Measurements from ENCODE around the gene CARD14.

Gene CARD14

DNA sequence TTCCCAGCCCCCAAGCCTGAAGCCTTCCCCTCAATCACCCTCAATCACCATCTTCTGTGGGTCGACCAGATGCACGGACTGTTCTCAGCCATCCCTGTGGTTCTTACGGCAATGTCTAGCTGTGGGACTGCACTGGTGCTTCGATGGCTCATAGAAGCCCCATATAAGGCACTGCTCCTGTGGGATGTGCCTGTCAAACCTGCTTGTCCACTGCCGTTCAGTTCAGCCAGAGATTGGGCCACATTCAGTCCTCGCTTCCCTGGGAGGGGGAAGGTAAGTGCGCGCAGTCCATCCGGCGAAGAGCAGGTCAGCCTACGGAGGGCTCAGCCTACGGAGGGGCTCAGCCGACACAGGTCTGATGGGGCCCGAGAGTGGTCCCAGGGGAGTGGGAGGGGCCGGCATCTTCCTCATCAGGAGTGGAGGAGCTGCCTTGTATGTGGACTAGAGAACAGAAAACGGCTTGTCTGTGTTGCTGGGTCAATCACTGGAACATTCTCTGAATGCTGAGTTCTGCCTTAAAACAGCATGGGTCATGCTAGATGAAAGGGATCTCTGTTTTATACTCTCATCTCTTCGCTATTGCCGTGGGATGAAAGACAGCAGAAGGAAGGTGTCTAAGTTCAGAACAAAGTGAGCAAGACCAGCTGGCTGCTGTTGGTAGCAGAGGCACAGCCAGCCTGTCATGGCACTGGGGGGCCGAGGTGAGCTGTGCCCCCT is at the start of gene CARD14:
Gene CARD14, plus strand, starts transcription at position 247 of the 717 bp plus-strand sequence. CDS start 11,409 bp downstream, outside the sequence.
- no peak for DNase-seq (ENCODE audit: low read depth)

DNA sequence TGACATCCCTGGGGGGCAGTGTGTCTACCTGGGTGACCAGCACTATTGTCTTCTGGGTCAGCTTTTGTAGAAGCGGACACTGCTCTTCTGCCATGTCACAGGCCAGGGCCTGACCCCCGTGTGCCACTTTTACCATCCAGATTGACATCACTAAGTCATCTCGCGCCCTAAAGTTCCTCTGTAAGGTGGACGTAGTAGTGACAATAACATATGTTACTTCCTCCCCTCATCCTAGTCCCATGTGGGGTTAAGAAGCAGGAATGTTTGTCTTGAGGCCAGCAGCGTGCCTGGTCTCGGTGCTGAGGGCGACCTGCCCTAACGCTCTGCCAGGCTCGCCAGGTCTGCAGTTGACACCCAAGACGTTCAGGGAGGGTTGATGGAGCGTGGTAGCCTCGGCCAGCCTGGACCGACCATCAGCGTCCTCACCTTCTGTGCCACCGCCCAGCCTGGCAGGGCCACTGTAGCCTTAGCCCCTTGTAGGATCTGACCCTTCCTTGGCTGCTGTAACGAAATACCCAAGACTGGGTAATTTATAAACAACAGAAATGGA is 47.7 kb upstream of the CARD14 start:
- DNase-seq (ENCODE audit: low read depth), result no peak

DNA sequence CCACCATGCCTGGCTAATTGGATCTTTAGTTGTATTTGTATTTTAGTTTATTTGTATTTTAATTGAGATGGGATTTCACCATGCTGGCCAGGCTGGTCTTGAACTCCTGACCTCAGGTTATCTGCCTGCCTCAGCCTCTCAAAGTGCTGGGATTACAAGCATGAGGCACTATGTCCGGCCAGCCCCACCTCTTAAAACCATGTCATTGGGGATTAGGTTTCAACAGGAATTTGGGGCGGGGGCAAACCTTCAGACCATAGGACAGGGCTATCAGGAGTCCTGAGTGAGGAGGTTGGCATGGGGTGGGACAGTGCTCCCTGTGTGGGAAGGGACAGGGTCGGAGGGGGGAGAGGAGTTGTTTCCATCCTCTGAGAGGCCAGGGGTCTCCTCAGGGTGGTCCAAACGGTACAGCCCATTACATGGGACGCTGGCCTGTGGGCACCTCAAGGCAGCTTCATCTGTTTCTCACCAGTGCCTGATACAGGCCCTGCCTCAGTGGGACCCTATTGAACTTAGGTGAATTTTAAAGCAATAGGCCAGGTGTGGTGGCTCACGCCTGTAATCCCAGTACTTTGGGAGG is 46.8 kb upstream of the CARD14 start:
- no peak for DNase-seq (ENCODE audit: low read depth)

DNA sequence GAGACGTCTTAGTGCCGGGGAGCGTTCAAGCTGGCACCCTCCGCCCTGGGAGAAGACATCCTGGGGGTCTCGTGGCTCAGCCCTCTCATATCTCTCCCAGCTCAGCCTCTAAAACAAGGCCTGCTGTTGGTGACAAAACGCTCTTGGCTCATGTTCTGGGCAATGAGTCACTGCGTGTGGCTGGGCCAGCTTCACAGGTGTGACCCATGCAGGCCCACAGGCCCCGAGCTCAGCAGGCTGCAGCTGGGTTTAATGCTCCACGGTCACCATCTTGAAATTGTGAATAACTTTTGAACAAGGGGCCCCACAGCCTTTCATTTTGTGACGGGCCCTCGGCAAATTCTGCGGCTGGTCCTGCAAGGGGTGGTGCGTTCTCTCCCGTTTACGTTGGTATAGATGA is 46.0 kb upstream of the CARD14 start:
- peak; percentile 33 for DNase-seq (ENCODE audit: low read depth)

DNA sequence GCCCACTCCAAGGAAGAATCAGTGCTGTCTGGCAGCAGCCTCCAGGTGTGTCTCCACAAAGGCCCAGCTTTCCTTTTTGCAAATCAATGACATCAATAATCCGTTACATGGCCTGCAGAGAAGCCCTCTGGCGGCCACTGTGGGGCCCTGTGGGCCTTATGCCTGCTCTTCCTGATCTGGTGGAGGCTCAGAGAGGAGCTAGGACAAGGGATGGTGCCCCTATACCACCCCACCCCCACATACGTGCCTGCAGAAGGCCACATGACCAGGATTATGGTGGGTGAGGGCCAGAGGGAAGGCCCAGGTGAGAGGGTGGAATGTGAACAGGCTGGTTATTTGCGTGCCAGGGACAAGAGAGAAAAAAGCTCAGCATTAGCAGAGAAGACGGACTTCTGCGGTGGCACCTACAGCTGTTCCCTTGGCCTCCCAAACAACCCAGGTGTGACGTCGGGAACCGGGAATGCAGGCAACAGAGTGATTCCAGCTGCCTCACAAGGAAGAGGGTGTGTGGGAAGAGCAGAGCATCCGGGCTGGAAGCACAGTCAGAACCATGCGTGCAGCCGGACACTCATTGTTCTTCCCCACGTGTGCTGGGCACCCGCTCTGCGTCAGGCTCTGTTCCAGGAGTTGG is 45.4 kb upstream of the CARD14 start:
- peak; percentile 42 for DNase-seq (ENCODE audit: low read depth)

DNA sequence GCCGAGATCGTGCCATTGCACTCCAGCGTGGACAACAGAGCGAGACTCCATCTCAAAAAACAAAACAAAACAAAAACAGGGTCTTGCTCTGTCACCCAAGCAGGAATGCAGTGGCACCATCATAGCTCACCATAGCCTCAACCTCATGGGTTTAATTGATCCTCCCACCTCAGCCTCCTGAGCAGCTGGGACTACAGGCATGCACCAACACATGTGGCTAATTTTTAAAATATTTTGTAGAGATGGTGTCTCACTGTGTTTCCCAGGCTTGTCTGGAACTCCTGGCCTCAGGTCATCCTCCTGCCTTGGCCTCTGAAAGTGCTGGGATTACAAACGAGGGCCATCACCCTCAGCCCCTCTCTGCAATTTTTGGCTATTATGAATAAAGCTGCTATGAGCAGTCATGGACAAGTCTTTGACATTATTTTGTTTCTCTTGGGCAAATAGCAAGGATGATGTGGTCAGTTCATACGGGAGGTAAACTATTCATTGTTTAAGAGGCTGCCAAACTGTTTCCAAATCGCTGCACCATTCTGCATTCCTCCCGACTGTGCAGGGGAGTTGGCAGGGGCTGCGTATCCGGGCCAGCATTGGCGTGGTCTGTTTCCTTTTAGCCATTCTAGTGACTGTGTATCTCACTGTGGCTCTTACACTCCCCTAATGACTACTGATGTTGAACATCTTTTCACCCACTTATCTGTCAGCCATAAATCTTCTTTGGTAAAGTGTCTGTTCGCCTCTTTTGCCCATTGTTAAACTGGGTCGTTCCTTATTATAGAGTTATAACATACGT is 44.0 kb upstream of the CARD14 start:
- no peak for DNase-seq (ENCODE audit: low read depth)

DNA sequence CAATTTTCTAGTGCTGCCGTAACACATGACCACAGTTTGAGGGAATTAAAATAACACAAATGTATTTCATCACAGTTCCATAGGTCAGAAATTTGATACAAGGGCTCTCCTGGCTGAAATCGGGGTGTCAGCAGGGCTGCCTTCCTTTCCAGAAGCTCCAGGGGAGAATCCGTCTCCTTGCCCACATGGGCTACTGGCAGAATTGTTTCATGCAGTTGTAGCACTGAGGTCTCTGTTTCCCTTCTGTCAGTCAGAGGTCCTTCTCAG is 43.4 kb upstream of the CARD14 start:
- DNase-seq (ENCODE audit: low read depth), result no peak

DNA sequence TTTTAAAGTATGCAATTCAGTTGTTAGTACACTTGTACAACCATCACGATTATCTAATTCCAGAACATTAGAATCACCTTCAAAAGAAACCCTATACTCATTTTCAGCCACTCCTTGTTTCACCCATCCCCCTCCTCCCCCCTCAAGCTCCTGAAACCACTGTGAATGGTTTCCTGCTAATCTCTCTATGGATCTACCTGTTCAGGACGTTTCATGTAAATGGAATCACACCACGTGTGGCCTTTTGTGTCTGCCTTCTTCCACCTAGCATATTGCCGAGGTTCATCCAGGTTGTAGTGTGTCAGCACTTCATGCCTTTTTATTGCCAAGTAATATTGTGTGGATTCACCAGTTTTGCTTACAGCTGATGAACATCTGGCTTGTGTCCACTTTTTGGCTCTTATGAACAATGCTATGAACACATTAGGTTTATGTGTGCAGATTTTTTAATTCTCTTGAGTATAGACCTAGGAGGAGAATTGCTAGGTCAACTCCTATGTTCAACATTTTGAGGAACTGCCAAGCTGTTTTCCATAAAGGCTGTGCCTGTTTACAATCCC is 40.7 kb upstream of the CARD14 start:
- no peak for DNase-seq (ENCODE audit: low read depth)

DNA sequence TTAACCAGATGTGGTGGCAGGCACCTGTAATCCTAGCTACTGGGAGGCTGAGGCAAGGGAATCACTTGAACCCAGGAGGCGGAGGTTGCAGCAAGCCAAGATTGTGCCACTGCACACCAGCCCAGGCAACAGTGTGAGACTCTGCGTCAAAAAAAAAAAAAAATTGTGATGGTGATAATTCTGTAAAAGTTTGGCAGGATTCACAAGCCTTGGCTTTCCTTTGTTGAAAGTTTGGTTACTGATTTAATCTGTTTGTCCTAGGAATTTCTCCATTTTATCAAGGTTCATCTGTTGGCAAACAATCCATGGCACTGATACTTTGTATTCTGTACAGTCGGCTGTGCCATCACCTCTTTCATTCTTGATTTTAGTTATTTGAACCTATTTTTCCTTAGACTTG is 38.8 kb upstream of the CARD14 start:
- no peak for DNase-seq (ENCODE audit: low read depth)

DNA sequence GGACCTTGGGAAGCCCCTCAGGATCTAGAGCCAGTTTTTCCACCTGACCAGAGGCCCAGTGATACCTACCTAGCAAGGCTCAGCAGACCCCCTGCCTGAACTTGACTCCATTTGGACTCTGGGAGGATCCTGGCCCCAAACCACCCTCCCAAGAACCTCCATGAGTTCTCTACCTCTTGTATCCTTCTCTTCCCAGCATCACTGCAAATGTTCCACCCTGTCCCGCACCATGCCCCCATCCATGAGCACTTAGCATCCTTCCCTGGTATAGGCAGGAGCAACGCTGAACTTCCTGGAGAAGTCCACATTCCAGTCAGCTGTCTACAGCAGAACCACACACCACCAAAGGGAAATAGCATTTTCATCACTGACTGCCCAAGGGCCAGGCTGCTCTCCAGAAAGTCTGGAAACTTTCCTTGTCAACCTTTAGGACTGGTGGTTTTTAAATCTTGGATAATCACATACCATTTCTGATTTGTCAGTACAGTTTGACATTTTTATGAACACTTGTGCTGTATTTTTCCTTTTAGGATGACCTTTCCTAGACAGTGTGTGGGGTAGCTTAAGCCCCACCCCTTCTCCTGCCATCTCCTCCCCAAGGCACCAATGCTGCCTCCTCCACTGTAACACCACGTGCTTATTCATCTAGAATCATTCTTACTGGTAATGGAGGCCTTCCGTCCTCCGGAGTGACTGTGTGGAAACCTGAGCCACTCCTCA is 36.8 kb upstream of the CARD14 start:
- no peak for DNase-seq (ENCODE audit: low read depth)

DNA sequence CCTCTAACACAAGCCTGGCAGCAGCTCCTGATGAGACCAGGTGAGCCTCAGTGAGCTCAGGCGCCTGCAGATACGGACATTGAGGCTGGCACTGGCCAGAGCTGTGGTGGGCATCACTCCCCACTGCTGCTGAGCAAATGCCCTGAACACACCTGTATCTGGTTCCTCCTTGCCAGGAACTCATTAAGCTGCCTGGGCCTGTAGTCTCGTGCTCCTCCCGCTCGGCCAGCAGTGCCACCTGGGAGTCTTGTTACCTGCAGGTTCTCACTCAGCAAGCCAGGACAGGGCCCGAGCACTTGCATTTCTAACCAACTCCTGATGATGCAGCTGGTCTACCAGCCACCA is 36.2 kb upstream of the CARD14 start:
- DNase-seq (ENCODE audit: low read depth), result no peak

DNA sequence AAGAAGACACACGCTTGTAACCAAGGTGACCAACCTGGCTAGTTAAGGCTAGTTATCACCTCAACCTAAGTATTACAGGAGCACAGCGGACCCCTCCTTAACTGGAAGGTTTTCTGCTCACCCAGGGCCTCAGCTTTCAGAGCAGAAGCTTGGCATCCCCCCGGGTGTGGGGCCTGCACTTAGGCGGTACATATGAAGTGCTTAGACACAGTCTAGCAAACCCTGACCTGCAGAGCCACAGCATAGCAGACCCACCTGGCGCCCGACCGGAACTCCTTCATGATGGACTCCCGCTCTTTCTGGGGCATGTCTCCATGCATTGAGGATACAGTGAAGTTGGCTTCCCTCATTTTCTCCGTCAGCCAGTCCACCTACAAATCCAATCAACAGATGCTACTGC is 32.7 kb upstream of the CARD14 start:
- no peak for DNase-seq (ENCODE audit: low read depth)

DNA sequence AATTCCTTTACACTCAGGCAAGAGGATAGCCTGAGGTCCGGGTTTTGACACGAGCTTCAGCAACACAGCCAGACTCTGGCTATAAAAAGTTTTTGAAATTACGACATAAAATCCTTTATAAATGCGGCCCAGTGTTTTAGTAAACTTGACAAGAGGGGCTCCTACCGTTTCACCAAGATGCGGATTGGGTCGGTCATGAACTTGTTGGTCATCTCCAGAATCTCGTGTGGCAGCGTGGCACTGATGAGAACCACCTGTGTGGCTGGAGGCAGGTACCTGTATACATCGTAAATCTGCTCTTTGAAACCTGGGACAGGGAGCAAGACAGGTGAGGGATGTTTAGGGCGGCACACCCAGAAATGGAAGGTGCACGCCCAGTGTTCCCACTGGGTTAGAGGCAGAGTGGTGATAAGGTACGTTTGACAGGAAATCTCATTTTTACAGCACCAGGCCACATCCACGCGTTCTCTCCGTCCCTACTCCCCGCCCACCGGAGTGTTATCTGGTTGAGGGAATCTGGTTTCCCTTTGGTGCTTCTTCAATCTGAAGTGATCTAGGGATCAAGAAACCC is 30.9 kb upstream of the CARD14 start:
- no peak for DNase-seq (ENCODE audit: low read depth)

DNA sequence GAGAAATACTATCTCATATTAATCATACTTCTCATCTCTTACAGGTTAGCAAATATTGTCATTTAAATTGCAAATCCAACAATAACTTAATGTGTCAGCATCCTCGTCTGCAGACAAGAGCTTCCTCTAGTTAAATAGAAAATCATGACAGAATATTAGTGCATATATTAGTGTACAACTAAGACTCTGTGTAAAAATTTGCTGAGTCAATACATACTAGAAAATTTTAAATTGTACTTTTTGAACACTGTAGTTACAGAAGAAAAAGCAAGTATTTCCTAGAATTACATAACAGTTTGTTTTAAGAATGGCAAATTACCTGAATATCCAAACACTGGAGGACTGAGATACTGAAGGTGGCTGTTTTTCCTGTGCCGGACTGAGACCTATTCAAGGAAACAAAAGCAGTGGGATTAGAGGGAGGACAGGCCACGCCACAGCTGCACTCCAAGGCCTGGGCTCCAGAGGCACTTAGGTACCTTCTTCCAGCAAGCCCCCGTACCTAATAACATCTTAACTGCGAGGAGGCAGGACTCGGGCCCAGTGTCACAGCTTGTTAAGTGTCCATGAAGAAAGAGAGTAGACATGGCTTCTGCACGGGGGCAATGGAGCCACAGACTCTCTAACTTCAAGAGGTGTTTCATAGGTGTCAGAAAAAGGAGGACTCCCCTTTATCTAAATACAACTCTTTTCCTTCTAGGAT is 28.2 kb upstream of the CARD14 start:
- no peak for DNase-seq (ENCODE audit: low read depth)

DNA sequence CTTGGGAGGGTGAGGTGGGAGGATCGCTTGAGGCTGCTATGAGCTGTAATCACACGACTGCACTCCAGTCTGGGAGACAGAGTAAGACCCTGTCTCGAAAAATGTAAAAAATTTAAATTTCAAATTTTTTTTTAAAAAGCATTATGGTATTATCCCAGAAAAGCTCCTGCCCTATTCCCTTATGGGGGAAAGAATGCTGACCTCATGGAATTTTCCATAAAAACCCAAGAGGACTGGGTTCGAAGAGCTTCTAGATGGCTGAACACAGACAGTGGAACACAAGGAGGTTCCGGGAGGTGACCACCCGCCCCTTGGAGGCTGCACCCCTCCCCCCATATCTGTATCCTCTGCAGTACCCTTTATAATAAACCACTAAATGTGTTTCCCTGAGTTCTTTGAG is 26.9 kb upstream of the CARD14 start:
- no peak for DNase-seq (ENCODE audit: low read depth)

DNA sequence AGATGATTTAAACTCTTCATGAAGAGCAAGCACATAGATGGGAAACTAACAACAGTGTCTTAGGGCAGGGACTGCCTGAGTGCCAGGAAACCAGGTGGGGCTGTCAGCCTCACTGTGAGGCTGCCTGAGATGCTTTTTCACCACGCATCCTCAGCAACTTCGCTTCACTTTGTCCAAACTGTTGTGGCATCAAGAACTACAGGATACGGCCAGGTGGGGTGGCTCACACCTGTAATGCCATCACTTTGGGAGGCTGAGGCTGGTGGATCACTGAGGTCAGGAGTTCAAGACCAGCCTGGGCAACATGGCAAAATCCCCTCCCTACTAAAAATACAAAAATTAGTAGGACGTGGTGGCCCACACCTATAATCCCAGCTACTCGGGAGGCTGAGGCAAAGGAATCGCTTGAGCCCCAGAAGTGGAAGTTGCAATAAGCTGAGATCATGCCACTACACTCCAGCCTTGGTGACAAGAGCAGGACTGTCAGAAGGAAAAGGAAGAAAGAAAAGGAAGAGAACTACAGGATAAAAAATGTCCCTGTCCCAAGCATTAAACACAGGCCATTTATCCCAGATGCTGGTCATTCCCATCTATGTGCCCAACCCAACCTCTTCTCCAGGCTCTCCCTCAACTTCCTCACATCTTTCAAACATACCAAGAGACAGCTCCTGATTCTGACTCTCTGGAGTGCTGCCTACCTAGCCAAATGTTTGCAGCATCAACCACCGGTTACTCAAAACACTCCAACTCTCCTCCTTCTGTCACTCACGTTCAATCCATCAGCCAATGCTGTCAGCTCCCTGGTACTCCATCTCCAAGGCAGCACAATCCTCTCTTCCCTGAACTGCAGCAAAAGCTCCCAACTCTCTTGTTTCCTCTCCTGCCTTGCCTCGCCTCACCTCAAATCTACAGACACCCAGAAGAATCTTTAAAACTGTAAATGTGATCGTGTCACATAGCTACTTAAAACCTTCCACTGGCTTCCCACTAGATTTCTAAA is 24.5 kb upstream of the CARD14 start:
- peak; percentile 20 for DNase-seq (ENCODE audit: low read depth)

DNA sequence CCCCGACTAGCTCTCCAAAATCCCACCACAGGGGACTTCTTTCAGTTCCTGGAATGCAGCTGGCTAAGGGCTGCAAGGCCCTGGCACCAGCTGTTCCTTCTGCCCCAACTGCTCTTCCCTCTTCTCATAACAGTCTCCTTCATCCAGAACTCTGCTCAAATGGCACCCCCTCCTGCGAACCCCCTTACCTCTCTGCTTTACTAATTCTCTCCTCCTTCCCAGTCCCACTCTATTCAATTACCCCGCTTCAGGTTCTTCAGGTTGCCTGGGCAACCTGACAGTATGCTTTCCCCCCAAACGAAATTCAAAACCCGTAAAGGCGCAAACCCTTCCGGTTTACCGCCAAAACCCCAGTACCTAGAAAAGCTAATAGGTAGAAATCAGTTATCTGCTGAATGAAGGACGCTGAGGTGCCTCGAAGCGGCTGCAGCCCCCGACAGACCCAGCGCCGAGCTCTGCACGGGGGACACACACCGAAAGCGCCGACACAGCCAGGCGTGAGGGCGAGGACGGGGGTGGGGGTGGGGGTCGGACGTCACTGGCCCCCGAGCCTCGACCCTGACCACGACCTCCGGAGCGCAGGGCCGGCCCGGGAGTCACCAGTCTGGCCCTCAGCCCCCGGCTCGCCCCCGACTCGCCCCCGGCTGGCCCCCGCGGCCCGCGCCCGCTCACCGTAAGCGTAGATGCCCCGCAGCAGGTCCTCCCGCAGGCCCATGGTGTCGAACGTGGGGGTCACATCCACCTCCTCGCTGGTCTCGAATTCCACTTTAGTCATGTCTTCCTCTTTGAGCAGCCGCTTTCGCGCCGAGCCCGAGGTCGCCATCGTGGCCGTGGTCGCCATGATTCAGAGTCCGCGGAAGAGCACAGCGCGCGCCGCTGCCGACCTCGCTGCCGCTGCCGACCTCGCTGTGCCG is 23.5 kb upstream of the CARD14 start:
- DNase-seq (ENCODE audit: low read depth), result peak; percentile 43

DNA sequence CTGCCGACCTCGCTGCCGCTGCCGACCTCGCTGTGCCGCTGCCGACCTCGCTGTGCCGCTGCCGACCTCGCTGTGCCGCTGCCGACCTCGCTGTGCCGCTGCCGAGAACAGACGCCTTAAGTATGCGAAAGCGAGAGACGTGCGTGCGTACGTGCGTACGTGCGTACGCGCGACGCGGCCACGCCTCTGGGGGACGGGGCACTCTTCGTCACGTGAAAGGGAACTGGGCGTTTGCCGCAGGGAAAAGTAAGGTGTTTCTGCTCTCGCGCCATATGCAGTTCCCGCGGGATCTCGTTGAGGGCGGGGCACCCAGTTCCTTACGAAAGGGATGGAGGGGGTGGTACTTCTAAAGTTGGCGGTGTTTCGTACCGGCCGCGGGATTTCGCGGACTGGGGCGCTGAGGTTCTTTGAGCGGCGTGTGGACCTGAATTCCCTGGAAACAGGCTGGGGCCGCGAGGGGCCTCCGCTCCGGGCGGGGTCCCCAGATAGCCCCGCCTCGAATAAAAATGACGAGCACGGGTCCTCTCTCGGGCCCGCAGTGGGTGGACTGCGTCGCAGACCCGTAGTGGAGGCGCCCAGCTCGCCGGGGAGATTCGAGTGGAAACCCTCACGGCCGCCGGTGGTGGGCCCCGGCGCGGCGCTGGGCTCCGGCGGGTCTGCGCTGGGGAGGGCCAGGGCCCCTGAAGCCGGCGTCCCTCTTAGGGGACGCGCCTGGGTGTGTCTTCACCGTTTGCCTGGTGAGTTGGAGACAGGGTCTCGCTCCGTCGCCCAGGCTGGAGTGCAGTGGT is 22.6 kb upstream of the CARD14 start, which contains the start of gene EIF4A3:
Gene EIF4A3, minus strand, starts transcription at position 94 of the 788 bp plus-strand sequence. CDS start 167 bp downstream, outside the sequence.
- peak; percentile 100 for DNase-seq (ENCODE audit: low read depth)
